HL-60 (cell line): ENCODE results near the gene SAAL1.

Source experiments
- GABPA ChIP-seq: IDR thresholded peaks from 2 replicates; pipeline ENCODE4 v1.6.1; 2012; ENCODE audit warnings: low read depth
- POLR2AphosphoS5 ChIP-seq: IDR thresholded peaks from 2 replicates; pipeline ENCODE4 v1.6.1; 2012; ENCODE audit warnings: low read depth
- SPI1 ChIP-seq: IDR thresholded peaks from 2 replicates; pipeline ENCODE4 v1.6.1; 2012; ENCODE audit warnings: low read depth, mild to moderate bottlenecking, borderline replicate concordance
- TF ChIP-seq, protein P1 (sequence below): IDR thresholded peaks from one replicate; pipeline ENCODE4 v1.5.1; 2011; ENCODE audit warnings: low read length, control low read depth, inconsistent platforms; ENCODE audit not compliant: insufficient read depth
- TF ChIP-seq, protein P2 (sequence below): IDR thresholded peaks from 2 replicates; pipeline ENCODE4 v1.6.1; 2012; ENCODE audit warnings: low read depth; ENCODE audit not compliant: insufficient replicate concordance

DNA sequence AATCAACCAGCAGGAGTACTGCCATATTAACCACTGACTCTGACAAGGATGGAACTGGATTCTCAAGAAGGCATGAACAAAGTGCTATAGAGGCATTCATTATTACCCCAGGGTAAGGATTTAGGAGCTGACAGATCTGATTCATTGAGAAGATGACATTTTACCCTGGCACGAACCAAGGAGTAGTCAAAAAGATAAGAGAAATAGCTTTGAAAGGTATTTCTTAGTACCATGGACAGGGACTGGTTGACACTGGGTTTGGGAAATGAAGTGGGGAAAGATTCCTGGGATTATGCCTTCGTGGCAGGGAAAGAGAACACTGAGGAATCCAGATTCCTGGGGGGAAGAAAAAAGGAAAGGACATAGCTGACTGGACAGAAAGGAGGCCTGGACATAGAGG is 5.1 kb upstream of the SAAL1 start:
- TF ChIP-seq, protein P1, sequence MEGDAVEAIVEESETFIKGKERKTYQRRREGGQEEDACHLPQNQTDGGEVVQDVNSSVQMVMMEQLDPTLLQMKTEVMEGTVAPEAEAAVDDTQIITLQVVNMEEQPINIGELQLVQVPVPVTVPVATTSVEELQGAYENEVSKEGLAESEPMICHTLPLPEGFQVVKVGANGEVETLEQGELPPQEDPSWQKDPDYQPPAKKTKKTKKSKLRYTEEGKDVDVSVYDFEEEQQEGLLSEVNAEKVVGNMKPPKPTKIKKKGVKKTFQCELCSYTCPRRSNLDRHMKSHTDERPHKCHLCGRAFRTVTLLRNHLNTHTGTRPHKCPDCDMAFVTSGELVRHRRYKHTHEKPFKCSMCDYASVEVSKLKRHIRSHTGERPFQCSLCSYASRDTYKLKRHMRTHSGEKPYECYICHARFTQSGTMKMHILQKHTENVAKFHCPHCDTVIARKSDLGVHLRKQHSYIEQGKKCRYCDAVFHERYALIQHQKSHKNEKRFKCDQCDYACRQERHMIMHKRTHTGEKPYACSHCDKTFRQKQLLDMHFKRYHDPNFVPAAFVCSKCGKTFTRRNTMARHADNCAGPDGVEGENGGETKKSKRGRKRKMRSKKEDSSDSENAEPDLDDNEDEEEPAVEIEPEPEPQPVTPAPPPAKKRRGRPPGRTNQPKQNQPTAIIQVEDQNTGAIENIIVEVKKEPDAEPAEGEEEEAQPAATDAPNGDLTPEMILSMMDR = no peak
- TF ChIP-seq POLR2AphosphoS5 (no peak), SPI1 (no peak), GABPA (no peak)
- TF ChIP-seq, protein P2, sequence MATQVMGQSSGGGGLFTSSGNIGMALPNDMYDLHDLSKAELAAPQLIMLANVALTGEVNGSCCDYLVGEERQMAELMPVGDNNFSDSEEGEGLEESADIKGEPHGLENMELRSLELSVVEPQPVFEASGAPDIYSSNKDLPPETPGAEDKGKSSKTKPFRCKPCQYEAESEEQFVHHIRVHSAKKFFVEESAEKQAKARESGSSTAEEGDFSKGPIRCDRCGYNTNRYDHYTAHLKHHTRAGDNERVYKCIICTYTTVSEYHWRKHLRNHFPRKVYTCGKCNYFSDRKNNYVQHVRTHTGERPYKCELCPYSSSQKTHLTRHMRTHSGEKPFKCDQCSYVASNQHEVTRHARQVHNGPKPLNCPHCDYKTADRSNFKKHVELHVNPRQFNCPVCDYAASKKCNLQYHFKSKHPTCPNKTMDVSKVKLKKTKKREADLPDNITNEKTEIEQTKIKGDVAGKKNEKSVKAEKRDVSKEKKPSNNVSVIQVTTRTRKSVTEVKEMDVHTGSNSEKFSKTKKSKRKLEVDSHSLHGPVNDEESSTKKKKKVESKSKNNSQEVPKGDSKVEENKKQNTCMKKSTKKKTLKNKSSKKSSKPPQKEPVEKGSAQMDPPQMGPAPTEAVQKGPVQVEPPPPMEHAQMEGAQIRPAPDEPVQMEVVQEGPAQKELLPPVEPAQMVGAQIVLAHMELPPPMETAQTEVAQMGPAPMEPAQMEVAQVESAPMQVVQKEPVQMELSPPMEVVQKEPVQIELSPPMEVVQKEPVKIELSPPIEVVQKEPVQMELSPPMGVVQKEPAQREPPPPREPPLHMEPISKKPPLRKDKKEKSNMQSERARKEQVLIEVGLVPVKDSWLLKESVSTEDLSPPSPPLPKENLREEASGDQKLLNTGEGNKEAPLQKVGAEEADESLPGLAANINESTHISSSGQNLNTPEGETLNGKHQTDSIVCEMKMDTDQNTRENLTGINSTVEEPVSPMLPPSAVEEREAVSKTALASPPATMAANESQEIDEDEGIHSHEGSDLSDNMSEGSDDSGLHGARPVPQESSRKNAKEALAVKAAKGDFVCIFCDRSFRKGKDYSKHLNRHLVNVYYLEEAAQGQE = peak; percentile 92
